Neutrophil (primary cell): ENCODE data around the gene DNM2.

ENCODE experiments used
- H3K27ac ChIP-seq: fragments of 200-600 bp; sonication (generic); 2 replicates; pipeline ENCODE4 v1.5.1; 2016; ENCODE audit warnings: mild to moderate bottlenecking, moderate library complexity
- H3K27me3 ChIP-seq: fragments of 200-600 bp; sonication (generic); 2 replicates; pipeline ENCODE4 v1.6.0; 2016; ENCODE audit warnings: mild to moderate bottlenecking
- H3K36me3 ChIP-seq: fragments of 200-600 bp; sonication (generic); 2 replicates; pipeline ENCODE4 v1.5.1; 2017
- H3K4me1 ChIP-seq, 2 experiments: fragments of 200-600 bp in 1 of 2; sonication (generic) in 1 of 2; 1 replicate in 1 of 2; 2 replicates in 1 of 2; pipeline versions ENCODE4 v1.5.1 to v1.6.1; 2013 to 2016; ENCODE audit warnings: low read depth in 1 of 2, low read length in 1 of 2, mild to moderate bottlenecking in 1 of 2, moderate library complexity in 1 of 2; ENCODE audit not compliant: control insufficient read depth in 1 of 2, insufficient read depth in 1 of 2
- H3K4me3 ChIP-seq, 2 experiments: fragments of 200-600 bp in 1 of 2; sonication (generic) in 1 of 2; 1 replicate in 1 of 2; 2 replicates in 1 of 2; pipeline ENCODE4 v1.5.1; 2013 to 2016; ENCODE audit warnings: low read depth in 1 of 2, low read length in 1 of 2, mild to moderate bottlenecking in 1 of 2, moderate library complexity in 1 of 2
- H3K9me3 ChIP-seq: fragments of 200-600 bp; sonication (generic); 2 replicates; pipeline ENCODE4 v1.5.1; 2016
- CTCF ChIP-seq: fragments of 200-600 bp; sonication (generic); IDR thresholded peaks from 2 replicates; pipeline ENCODE4 v1.5.1; 2016; ENCODE audit warnings: antibody characterized with exemption

Gene DNM2

GRCh38 chr19:10712754-10713153 is 5.1 kb upstream of the DNM2 start:
- no peaks in the 10 kb centered on the region for H3K27me3 ChIP-seq
- peaks cover 6 to 8% of the 10 kb centered on the region in 2 experiments for H3K4me1 ChIP-seq
- no peak for TF ChIP-seq CTCF
- H3K4me3 ChIP-seq, result no peak overlapping the region
- H3K36me3 ChIP-seq, result no peaks in the 10 kb centered on the region
- no peaks in the 10 kb centered on the region for H3K9me3 ChIP-seq
- no peak overlapping the region for H3K27ac ChIP-seq

- TF ChIP-seq CTCF, result no peak
- Histone ChIP-seq H3K4me1 (peaks cover 6 to 8% of the 10 kb centered on the region in 2 experiments), H3K27ac (no peak overlapping the region), H3K27me3 (no peaks in the 10 kb centered on the region), H3K9me3 (no peaks in the 10 kb centered on the region), H3K36me3 (no peaks in the 10 kb centered on the region), H3K4me3 (no peak overlapping the region)
These were observed 4.6 kb upstream of the DNM2 start for GRCh38 chr19:10713317-10713716.

- H3K27me3 ChIP-seq, result no peaks in the 10 kb centered on the region
- TF ChIP-seq CTCF, result no peak
- peak overlapping the region; percentile 97 for H3K27ac ChIP-seq
- no peaks in the 10 kb centered on the region for H3K9me3 ChIP-seq
- peak overlapping the region; percentile 53 to 56 for H3K4me3 ChIP-seq
- peaks cover 33 to 40% of the 10 kb centered on the region in 2 experiments for H3K4me1 ChIP-seq
- H3K36me3 ChIP-seq, result no peaks in the 10 kb centered on the region
These were observed 874 bp upstream of the DNM2 start for GRCh38 chr19:10717054-10717355.

- Histone ChIP-seq H3K4me1 (peaks cover 34 to 49% of the 10 kb centered on the region in 2 experiments), H3K4me3 (peak overlapping the region; percentile 97 to 99), H3K36me3 (no peaks in the 10 kb centered on the region), H3K9me3 (no peaks in the 10 kb centered on the region), H3K27ac (peak overlapping the region; percentile 97), H3K27me3 (no peaks in the 10 kb centered on the region)
- TF ChIP-seq CTCF, result no peak
These were observed 622 bp downstream of the DNM2 start for GRCh38 chr19:10718205-10719196.

- peaks cover 4% of the 10 kb centered on the region for H3K36me3 ChIP-seq
- no peaks in the 10 kb centered on the region for H3K27me3 ChIP-seq
- peak overlapping the region; percentile 97 to 99 for H3K4me3 ChIP-seq
- no peaks in the 10 kb centered on the region for H3K9me3 ChIP-seq
- peaks cover 37 to 60% of the 10 kb centered on the region in 2 experiments for H3K4me1 ChIP-seq
- H3K27ac ChIP-seq, result peak overlapping the region; percentile 97
- TF ChIP-seq CTCF, result no peak
These were observed 1.6 kb downstream of the DNM2 start for GRCh38 chr19:10719466-10719961.
